GM18507 (cell line): Measurements from ENCODE around the gene AOPEP.

Source experiments
- DNase-seq: peaks from one replicate; pipeline ENCODE4 v3.0.0; 2011; ENCODE audit warnings: low read depth; ENCODE audit not compliant: insufficient read length; ENCODE audit errors: extremely low spot score
- FAIRE-seq: peaks from 2 replicates; lab custom pipeline; 2011; peaks lifted over from hg19 to GRCh38; lab: Jason Lieb, UNC

AOPEP gene

GRCh38 chr9:94903961-94904421, 177.5 kb downstream of the AOPEP start:
- FAIRE-seq = no peak
- no peak for DNase-seq

- FAIRE-seq (no peak), DNase-seq (no peak)
These were observed 178.3 kb downstream of the AOPEP start for GRCh38 chr9:94904806-94905205.

GRCh38 chr9:94905606-94906005, 179.1 kb downstream of the AOPEP start:
- FAIRE-seq (no peak), DNase-seq (no peak)

- FAIRE-seq (no peak), DNase-seq (no peak)
These were observed 179.7 kb downstream of the AOPEP start for GRCh38 chr9:94906181-94906580.

GRCh38 chr9:94906713-94907112, 180.2 kb downstream of the AOPEP start:
- FAIRE-seq (no peak), DNase-seq (no peak)

- DNase-seq (no peak), FAIRE-seq (no peak)
These were observed 180.9 kb downstream of the AOPEP start for GRCh38 chr9:94907264-94907936.

GRCh38 chr9:94908011-94908563, 181.6 kb downstream of the AOPEP start:
- FAIRE-seq = no peak
- no peak for DNase-seq

GRCh38 chr9:94908583-94909249, 182.2 kb downstream of the AOPEP start:
- DNase-seq (no peak), FAIRE-seq (no peak)

- no peak for FAIRE-seq
These were observed 182.9 kb downstream of the AOPEP start for GRCh38 chr9:94909250-94909894.

GRCh38 chr9:94909965-94910730, 183.6 kb downstream of the AOPEP start:
- DNase-seq (no peak), FAIRE-seq (no peak)

More at GRCh38 chr9:94909250-94909894, 182.9 kb downstream of the AOPEP start:
- no peak for DNase-seq

GRCh38 chr9:94911211-94911610, 184.7 kb downstream of the AOPEP start:
- DNase-seq (no peak), FAIRE-seq (no peak)

GRCh38 chr9:94911986-94912635, 185.6 kb downstream of the AOPEP start:
- FAIRE-seq = no peak

GRCh38 chr9:94912700-94913249, 186.3 kb downstream of the AOPEP start:
- no peak for DNase-seq
- FAIRE-seq = no peak

More at GRCh38 chr9:94911986-94912635, 185.6 kb downstream of the AOPEP start:
- DNase-seq = no peak

- DNase-seq (no peak), FAIRE-seq (no peak)
These were observed 187.1 kb downstream of the AOPEP start for GRCh38 chr9:94913550-94913949.

GRCh38 chr9:94915476-94916450, 189.3 kb downstream of the AOPEP start:
- FAIRE-seq = no peak
- no peak for DNase-seq

- DNase-seq (no peak), FAIRE-seq (no peak)
These were observed 190.5 kb downstream of the AOPEP start for GRCh38 chr9:94916956-94917355.

GRCh38 chr9:94918038-94918753, 191.7 kb downstream of the AOPEP start:
- FAIRE-seq (no peak), DNase-seq (peak; percentile 9)
